HCT116 (cell line): ENCODE results near the gene MIEF1. TPM values are rescaled to one million over a fixed set of nuclear protein-coding genes. Genes with fewer than 3 reads are reported as not detected.
A peak's percentile ranks its signal among the peaks of the same experiment; 100 is the strongest.

Source experiments
- ATAC-seq: fragments of 200-7000 bp; cut with Tn5 transposase; 2 replicates; pipeline ENCODE4 v1.9.1; 2020; ENCODE audit warnings: mild to moderate bottlenecking, moderate library complexity
- BruUV-seq: library from RNA; stranded (reverse); fragments of 400-500 nt; replicated peaks from 2 replicates; lab custom pipeline; 2021; lab: Mats Ljungman, UMichigan
- CTCF ChIA-PET: fragments of 300-600 bp; sonication (Branson Sonifier 250); formaldehyde crosslinking; loops from one replicate; lab custom pipeline; 2021; ENCODE audit warnings: antibody characterized with exemption; lab: Charles Lee
- POLR2A ChIA-PET: fragments of 300-600, 350-600 bp; sonication (Branson Sonifier 250); formaldehyde crosslinking; loops from one replicate; lab custom pipeline; 2021; ENCODE audit warnings: antibody characterized with exemption; lab: Charles Lee
- RAD21 ChIA-PET, 2 experiments: fragments of 300-600 bp; sonication (Branson Sonifier 250); formaldehyde crosslinking; loops; one replicate each; lab custom pipeline; 2023; ENCODE audit warnings: low total read pairs in 2 of 2; ENCODE audit not compliant: uncharacterized antibody in 2 of 2, unreplicated experiment in 2 of 2, low non-redundant PET in 1 of 2; lab: Charles Lee
- DNase-seq: peaks from one replicate; pipeline ENCODE4 v3.0.0-alpha.2; 2010; ENCODE audit warnings: low read depth, low spot score
- H2AFZ ChIP-seq: fragments of 200-600 bp; shearing (Covaris generic), sonication (generic); 2 replicates; pipeline ENCODE4 v1.6.1; 2017; ENCODE audit warnings: low read depth, mixed run types, mixed read lengths, antibody characterized with exemption, low read length; ENCODE audit not compliant: poor library complexity, severe bottlenecking
- H3K27ac ChIP-seq: 2 replicates; pipeline ENCODE4 v1.5.1; 2012; ENCODE audit warnings: low read depth, low read length
- H3K27me3 ChIP-seq: fragments of 200-600 bp; sonication (generic); 2 replicates; pipeline ENCODE4 v1.6.1; 2016; ENCODE audit warnings: mixed run types, low read length, mixed read lengths; ENCODE audit not compliant: insufficient read depth
- H3K36me3 ChIP-seq, 2 experiments: fragments of 200-500 bp in 1 of 2; fragments of 200-600 bp in 1 of 2; sonication (Bioruptor generic) in 1 of 2; sonication (generic) in 1 of 2; 2 replicates each; pipeline versions ENCODE4 v1.5.1 to v1.6.1; 2014 to 2016; ENCODE audit warnings: low read length in 2 of 2, inconsistent platforms in 1 of 2, mixed read lengths in 1 of 2, mixed run types in 1 of 2; ENCODE audit not compliant: insufficient read depth in 2 of 2, control insufficient read depth in 1 of 2
- H3K4me1 ChIP-seq, 2 experiments: fragments of 200-600 bp in 1 of 2; sonication (generic) in 1 of 2; 2 replicates each; pipeline versions ENCODE4 v1.5.1 to v1.6.1; 2012 to 2017; ENCODE audit warnings: low read length in 2 of 2, inconsistent platforms in 1 of 2, mild to moderate bottlenecking in 1 of 2, mixed read lengths in 1 of 2, mixed run types in 1 of 2, moderate library complexity in 1 of 2; ENCODE audit not compliant: insufficient read depth in 2 of 2, control insufficient read depth in 1 of 2
- H3K4me2 ChIP-seq: fragments of 200-600 bp; sonication (generic); 2 replicates; pipeline ENCODE4 v1.6.1; 2017; ENCODE audit warnings: mixed run types, low read length, mixed read lengths
- H3K4me3 ChIP-seq, 2 experiments: fragments of 200-600 bp in 1 of 2; sonication (generic) in 1 of 2; replicated peaks in 1 of 2; 2 replicates each; pipeline ENCODE4 v1.5.1; 2011 to 2016; ENCODE audit warnings: low read length in 2 of 2, control low read depth in 1 of 2, low read depth in 1 of 2, mild to moderate bottlenecking in 1 of 2, mixed read lengths in 1 of 2, mixed run types in 1 of 2
- H3K79me2 ChIP-seq: fragments of 200-600 bp; sonication (generic); 2 replicates; pipeline ENCODE4 v1.6.1; 2017; ENCODE audit warnings: mild to moderate bottlenecking, mixed run types, low read length, moderate library complexity, mixed read lengths; ENCODE audit not compliant: insufficient read depth
- H3K9ac ChIP-seq: fragments of 200-600 bp; sonication (generic); 2 replicates; pipeline ENCODE4 v1.6.1; 2016; ENCODE audit warnings: low read length, mixed read lengths
- H3K9me2 ChIP-seq: fragments of 200-600 bp; sonication (generic), shearing (Covaris generic); 2 replicates; pipeline ENCODE4 v1.6.1; 2017; ENCODE audit warnings: mixed run types, mild to moderate bottlenecking, moderate library complexity; ENCODE audit not compliant: insufficient read depth
- H3K9me3 ChIP-seq, 2 experiments: fragments of 200-500 bp in 1 of 2; fragments of 200-600 bp in 1 of 2; sonication (Bioruptor generic) in 1 of 2; sonication (generic) in 1 of 2; 2 replicates each; pipeline ENCODE4 v1.6.1; 2014 to 2017; ENCODE audit warnings: low read length in 2 of 2, mixed read lengths in 2 of 2, inconsistent platforms in 1 of 2, low read depth in 1 of 2, mild to moderate bottlenecking in 1 of 2, mixed run types in 1 of 2, moderate library complexity in 1 of 2; ENCODE audit not compliant: control insufficient read depth in 1 of 2, insufficient read depth in 1 of 2
- H4K20me1 ChIP-seq: fragments of 200-600 bp; sonication (generic), shearing (Covaris generic); 2 replicates; pipeline ENCODE4 v1.6.1; 2017; ENCODE audit warnings: mixed run types, mild to moderate bottlenecking, moderate library complexity; ENCODE audit not compliant: insufficient read depth
- EZH2 ChIP-seq: fragments of 200-600 bp; sonication (generic); IDR thresholded peaks from 2 replicates; pipeline ENCODE4 v1.6.1; 2017; ENCODE audit warnings: antibody characterized with exemption, mixed run types
- EZH2phosphoT487 ChIP-seq: fragments of 200-600 bp; IDR thresholded peaks from 2 replicates; pipeline ENCODE4 v1.6.1; 2018; ENCODE audit warnings: antibody characterized with exemption, borderline replicate concordance
- POLR2A ChIP-seq: IDR thresholded peaks from 2 replicates; pipeline ENCODE4 v1.7.0; 2011; ENCODE audit warnings: borderline replicate concordance; ENCODE audit not compliant: insufficient read depth, insufficient read length; ENCODE audit errors: extremely low read depth
- POLR2AphosphoS5 ChIP-seq: IDR thresholded peaks from 2 replicates; pipeline ENCODE4 v1.6.1; 2011; ENCODE audit warnings: mild to moderate bottlenecking, low read depth, low read length, moderate library complexity
- RAD21 ChIP-seq: IDR thresholded peaks from 2 replicates; pipeline ENCODE4 v1.6.1; 2012; ENCODE audit warnings: low read depth, mild to moderate bottlenecking
- TCF7L2 ChIP-seq: IDR thresholded peaks from 2 replicates; pipeline ENCODE4 v1.7.0; 2011; ENCODE audit warnings: borderline replicate concordance, inconsistent platforms; ENCODE audit not compliant: insufficient read depth, insufficient read length; ENCODE audit errors: extremely low read depth
- YY1 ChIP-seq: IDR thresholded peaks from 2 replicates; pipeline ENCODE4 v1.6.1; 2011; ENCODE audit warnings: low read length, low read depth, moderate library complexity, mild to moderate bottlenecking; ENCODE audit not compliant: insufficient replicate concordance; ENCODE audit errors: extremely low read depth
- ZFX ChIP-seq: fragments of 450-650 bp; IDR thresholded peaks from 2 replicates; pipeline ENCODE4 v1.6.1; 2017
- intact Hi-C: fragments of 100-400 bp; cut with micrococcal nuclease; formaldehyde crosslinking; loops from 2 replicates; pipeline ENCODE4 v1.10.0; 2022
- total RNA-seq: library from RNA; stranded (reverse); gene quantifications from one replicate; pipeline ENCODE4 v1.2.1, GENCODE V29; 2021; ENCODE audit not compliant: unreplicated experiment

The MIEF1 gene
- total RNA-seq, 1 experiment from 2014 or later = 42.8 TPM

DNA sequence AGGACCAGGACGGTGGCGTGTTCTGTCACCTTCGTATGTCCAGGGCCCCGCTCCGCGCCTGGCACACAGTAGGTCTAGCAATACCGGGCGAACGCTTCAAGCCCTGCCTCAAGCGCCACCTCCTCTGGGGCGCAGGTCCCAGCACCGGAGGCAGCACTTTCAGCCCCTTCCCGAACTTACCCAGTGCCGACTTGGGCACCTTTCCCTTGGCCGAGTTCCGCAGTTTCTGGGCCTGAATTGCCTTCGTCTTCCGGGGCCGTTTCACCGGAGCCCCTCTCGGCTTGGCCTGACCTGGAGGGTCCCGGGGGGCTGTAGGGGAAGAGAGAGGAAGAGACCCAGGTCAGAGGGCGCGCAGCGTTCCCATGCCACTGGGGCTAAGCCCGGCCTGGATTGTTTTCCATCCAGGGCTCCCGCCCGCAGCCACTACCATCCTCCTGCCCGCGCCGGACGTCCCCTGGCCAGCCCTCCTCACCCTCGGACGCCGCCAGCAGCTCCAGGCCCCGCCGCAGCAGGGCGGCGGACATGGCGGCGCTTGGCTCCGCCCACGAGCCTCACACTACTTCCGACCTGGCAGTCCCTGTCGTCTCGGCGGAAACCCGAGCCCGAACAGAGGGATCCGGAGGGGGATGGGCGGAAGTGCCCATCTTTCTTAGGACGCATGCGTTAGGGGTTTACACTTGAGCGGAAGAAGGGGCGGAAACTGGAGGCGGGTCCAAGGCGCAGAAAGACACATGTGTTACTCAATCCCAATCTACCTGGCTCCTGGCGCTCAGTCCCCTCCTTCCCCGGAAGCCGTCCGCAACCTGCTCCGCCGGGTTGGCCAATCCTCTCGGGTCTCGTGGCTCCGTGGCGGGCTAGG is 30.4 kb downstream of the MIEF1 start, which contains the start of gene RPS19BP1:
TSS of gene RPS19BP1 (minus strand) at position 534 of the 859 bp plus-strand sequence. CDS start at position 524, 10 bp downstream.
- POLR2A ChIA-PET = interaction anchor here (0.5 to 1.2 kb wide), 3 partner anchors 12 to 511 kb away, joined by 3 to 4 read pairs (median 3); partner anchors contain the start of gene ATF4
- RAD21 ChIA-PET = no interaction called here
- intact Hi-C loops = loop anchor here (2.0 to 10.0 kb wide), 3 partner anchors 134 to 815 kb away; partner anchors contain the start of genes ADSL and TAB1
- no peaks in the 10 kb centered on the region for H3K9me3 ChIP-seq
- H3K27me3 ChIP-seq = no peaks in the 10 kb centered on the region
- CTCF ChIA-PET = interaction anchor here (0.6 to 2.0 kb wide), 2 partner anchors 36 to 492 kb away, joined by 3 to 5 read pairs; no protein-coding TSS in a partner anchor
- H3K4me3 ChIP-seq = peak within 1 kb of the TSS; percentile 97 to 100
- peak within 1 kb of the TSS; percentile 95 for H3K4me2 ChIP-seq
- H3K27ac ChIP-seq = peak within 1 kb of the TSS; percentile 94
- DNase-seq (peak; percentile 99), ATAC-seq (peak; percentile 83)
- peaks cover 36 to 57% of the 10 kb centered on the region in 2 experiments for H3K4me1 ChIP-seq
- peak within 1 kb of the TSS; percentile 61 for H2AFZ ChIP-seq
- no peaks in the 10 kb centered on the region for H3K9me2 ChIP-seq
- peak within 1 kb of the TSS; percentile 100 for H3K9ac ChIP-seq
- peaks cover 10% of the 10 kb centered on the region; the same call in 1 of the 2 replicates for H4K20me1 ChIP-seq
- TF ChIP-seq POLR2A = peak; percentile 80
- no peak for TF ChIP-seq TCF7L2
- TF ChIP-seq POLR2AphosphoS5 = peak; percentile 95
- peak; percentile 63; the same call in 1 of the 2 replicates for TF ChIP-seq ZFX
- no peak for TF ChIP-seq EZH2
- TF ChIP-seq YY1 = peak; percentile 86
- TF ChIP-seq EZH2phosphoT487 = no peak
- no peak for TF ChIP-seq RAD21
- BruUV-seq = no TSS peak
- H3K79me2 ChIP-seq = peaks cover 48% of the 10 kb centered on the region
- peaks cover 4 to 24% of the 10 kb centered on the region in 2 experiments; a peak in 3 of 4 replicates for H3K36me3 ChIP-seq
